ENCODE measurements around the gene SIGMAR1.

The SIGMAR1 gene

GRCh38 chr9:34625186-34625486 lies 12.5 kb downstream of the SIGMAR1 start:
- no peaks in the 10 kb centered on the region for H3K36me3 ChIP-seq (ENCODE audit: control insufficient read depth, insufficient read depth, low read length)
- H3K4me1 ChIP-seq (ENCODE audit: control insufficient read depth, insufficient read depth, low read length), result peaks cover 18% of the 10 kb centered on the region
- H3K27me3 ChIP-seq (ENCODE audit: control insufficient read depth, insufficient read depth, low read length), result peaks cover 86% of the 10 kb centered on the region
- H3K4me3 ChIP-seq (ENCODE audit: low read length), result no peak overlapping the region
- H3K9ac ChIP-seq (ENCODE audit: low read length), result no peak overlapping the region
- H3K9me3 ChIP-seq (ENCODE audit: control insufficient read depth, low read length), result no peaks in the 10 kb centered on the region

- no peak overlapping the region for H3K9ac ChIP-seq (ENCODE audit: low read length)
- no peaks in the 10 kb centered on the region for H3K36me3 ChIP-seq (ENCODE audit: control insufficient read depth, insufficient read depth, low read length)
- H3K27me3 ChIP-seq (ENCODE audit: control insufficient read depth, insufficient read depth, low read length), result peaks cover 81% of the 10 kb centered on the region
- no peak overlapping the region for H3K4me3 ChIP-seq (ENCODE audit: low read length)
- H3K9me3 ChIP-seq (ENCODE audit: control insufficient read depth, low read length), result no peaks in the 10 kb centered on the region
- H3K4me1 ChIP-seq (ENCODE audit: control insufficient read depth, insufficient read depth, low read length), result peaks cover 19% of the 10 kb centered on the region
Observed at GRCh38 chr9:34624475-34625185, 13.0 kb downstream of the SIGMAR1 start.

- Histone ChIP-seq H3K9ac (ENCODE audit: low read length) (no peak overlapping the region), H3K4me1 (ENCODE audit: control insufficient read depth, insufficient read depth, low read length) (peaks cover 22% of the 10 kb centered on the region), H3K9me3 (ENCODE audit: control insufficient read depth, low read length) (no peaks in the 10 kb centered on the region), H3K36me3 (ENCODE audit: control insufficient read depth, insufficient read depth, low read length) (no peaks in the 10 kb centered on the region), H3K27me3 (ENCODE audit: control insufficient read depth, insufficient read depth, low read length) (peaks cover 72% of the 10 kb centered on the region), H3K4me3 (ENCODE audit: low read length) (no peak overlapping the region)
Observed at GRCh38 chr9:34623374-34624235, 14.0 kb downstream of the SIGMAR1 start.

- Histone ChIP-seq H3K4me3 (ENCODE audit: low read length) (peak within 1 kb of the TSS; percentile 75), H3K4me1 (ENCODE audit: control insufficient read depth, insufficient read depth, low read length) (peaks cover 15% of the 10 kb centered on the region), H3K36me3 (ENCODE audit: control insufficient read depth, insufficient read depth, low read length) (no peaks in the 10 kb centered on the region), H3K27me3 (ENCODE audit: control insufficient read depth, insufficient read depth, low read length) (peaks cover 40% of the 10 kb centered on the region), H3K9ac (ENCODE audit: low read length) (peak within 1 kb of the TSS; percentile 87), H3K9me3 (ENCODE audit: control insufficient read depth, low read length) (no peaks in the 10 kb centered on the region)
Observed at GRCh38 chr9:34620061-34620994, 17.3 kb downstream of the SIGMAR1 start, which contains the start of gene DCTN3. Gene DCTN3, minus strand, starts transcription at chr9:34620495. Its CDS starts 31 bp downstream, at chr9:34620464.

GRCh38 chr9:34615132-34615531 lies 22.5 kb downstream of the SIGMAR1 start:
- Histone ChIP-seq H3K9ac (ENCODE audit: low read length) (no peak overlapping the region), H3K36me3 (ENCODE audit: control insufficient read depth, insufficient read depth, low read length) (no peaks in the 10 kb centered on the region), H3K27me3 (ENCODE audit: control insufficient read depth, insufficient read depth, low read length) (no peaks in the 10 kb centered on the region), H3K4me3 (ENCODE audit: low read length) (no peak overlapping the region), H3K4me1 (ENCODE audit: control insufficient read depth, insufficient read depth, low read length) (peaks cover 26% of the 10 kb centered on the region), H3K9me3 (ENCODE audit: control insufficient read depth, low read length) (no peaks in the 10 kb centered on the region)

GRCh38 chr9:34612788-34613390 lies 24.7 kb downstream of the SIGMAR1 start:
- Histone ChIP-seq H3K27me3 (ENCODE audit: control insufficient read depth, insufficient read depth, low read length) (no peaks in the 10 kb centered on the region), H3K9me3 (ENCODE audit: control insufficient read depth, low read length) (no peaks in the 10 kb centered on the region), H3K9ac (ENCODE audit: low read length) (peak overlapping the region; percentile 90), H3K36me3 (ENCODE audit: control insufficient read depth, insufficient read depth, low read length) (no peaks in the 10 kb centered on the region), H3K4me3 (ENCODE audit: low read length) (peak overlapping the region; percentile 48), H3K4me1 (ENCODE audit: control insufficient read depth, insufficient read depth, low read length) (peaks cover 17% of the 10 kb centered on the region)

- H3K4me1 ChIP-seq (ENCODE audit: control insufficient read depth, insufficient read depth, low read length), result peaks cover 17% of the 10 kb centered on the region
- H3K27me3 ChIP-seq (ENCODE audit: control insufficient read depth, insufficient read depth, low read length), result no peaks in the 10 kb centered on the region
- no peaks in the 10 kb centered on the region for H3K36me3 ChIP-seq (ENCODE audit: control insufficient read depth, insufficient read depth, low read length)
- no peaks in the 10 kb centered on the region for H3K9me3 ChIP-seq (ENCODE audit: control insufficient read depth, low read length)
- H3K4me3 ChIP-seq (ENCODE audit: low read length), result peak within 1 kb of the TSS; percentile 48
- peak within 1 kb of the TSS; percentile 90 for H3K9ac ChIP-seq (ENCODE audit: low read length)
Observed at GRCh38 chr9:34611811-34612787, 25.5 kb downstream of the SIGMAR1 start, which contains the start of gene RPP25L. Gene RPP25L, minus strand, starts transcription at chr9:34612097. Its CDS starts 801 bp downstream, at chr9:34611296.

GRCh38 chr9:34611251-34611810 lies 26.3 kb downstream of the SIGMAR1 start:
- Histone ChIP-seq H3K9ac (ENCODE audit: low read length) (peak overlapping the region; percentile 90), H3K4me1 (ENCODE audit: control insufficient read depth, insufficient read depth, low read length) (peaks cover 17% of the 10 kb centered on the region), H3K4me3 (ENCODE audit: low read length) (peak overlapping the region; percentile 48), H3K9me3 (ENCODE audit: control insufficient read depth, low read length) (no peaks in the 10 kb centered on the region), H3K36me3 (ENCODE audit: control insufficient read depth, insufficient read depth, low read length) (no peaks in the 10 kb centered on the region), H3K27me3 (ENCODE audit: control insufficient read depth, insufficient read depth, low read length) (no peaks in the 10 kb centered on the region)

GRCh38 chr9:34610434-34611206 lies 27.0 kb downstream of the SIGMAR1 start:
- H3K4me1 ChIP-seq (ENCODE audit: control insufficient read depth, insufficient read depth, low read length), result peaks cover 17% of the 10 kb centered on the region
- H3K27me3 ChIP-seq (ENCODE audit: control insufficient read depth, insufficient read depth, low read length), result no peaks in the 10 kb centered on the region
- no peak overlapping the region for H3K4me3 ChIP-seq (ENCODE audit: low read length)
- H3K9me3 ChIP-seq (ENCODE audit: control insufficient read depth, low read length), result no peaks in the 10 kb centered on the region
- H3K9ac ChIP-seq (ENCODE audit: low read length), result no peak overlapping the region
- no peaks in the 10 kb centered on the region for H3K36me3 ChIP-seq (ENCODE audit: control insufficient read depth, insufficient read depth, low read length)

- H3K9ac ChIP-seq (ENCODE audit: low read length), result no peak overlapping the region
- H3K9me3 ChIP-seq (ENCODE audit: control insufficient read depth, low read length), result no peaks in the 10 kb centered on the region
- H3K4me3 ChIP-seq (ENCODE audit: low read length), result no peak overlapping the region
- no peaks in the 10 kb centered on the region for H3K36me3 ChIP-seq (ENCODE audit: control insufficient read depth, insufficient read depth, low read length)
- H3K4me1 ChIP-seq (ENCODE audit: control insufficient read depth, insufficient read depth, low read length), result peaks cover 9% of the 10 kb centered on the region
- no peaks in the 10 kb centered on the region for H3K27me3 ChIP-seq (ENCODE audit: control insufficient read depth, insufficient read depth, low read length)
Observed at GRCh38 chr9:34607331-34607730, 30.3 kb downstream of the SIGMAR1 start.

Measured in mucosa of stomach (tissue), 1 donor.